K562 (cell line): ENCODE results near the gene RNPEP. TPM values are rescaled to one million over a fixed set of nuclear protein-coding genes. Genes with fewer than 3 reads are reported as not detected.
A peak's percentile ranks its signal among the peaks of the same experiment; 100 is the strongest.

Experiments used
- ATAC-seq: fragments of 200-7000 bp; cut with Tn5 transposase; 3 replicates; pipeline ENCODE4 v1.9.1; 2020; ENCODE audit warnings: moderate library complexity
- BruUV-seq: library from RNA; stranded (reverse); fragments of 400-500 nt; replicated peaks from 2 replicates; lab custom pipeline; 2021; lab: Mats Ljungman, UMichigan
- CTCF ChIA-PET: fragments of 300-600 bp; formaldehyde crosslinking; extraction: SDS; loops from one replicate; lab custom pipeline; 2021; ENCODE audit warnings: low intra/inter-chr PET ratio; lab: Yijun Ruan, JAX
- POLR2A ChIA-PET: fragments of 300-600, 350-650 bp; sonication (Branson Sonifier 250); formaldehyde crosslinking; extraction: SDS; loops from one replicate; lab custom pipeline; 2021; ENCODE audit warnings: antibody characterized with exemption, inconsistent platforms; lab: Yijun Ruan, JAX
- DNase-seq, 4 experiments: peaks; one replicate each; pipeline versions ENCODE4 v3.0.0 to v3.0.0-alpha.2; 2011 to 2018; ENCODE audit warnings: low spot score in 3 of 4, mixed read lengths in 3 of 4; ENCODE audit errors: extremely low read depth in 1 of 4
- FAIRE-seq: peaks from 2 replicates; lab custom pipeline; 2011; peaks lifted over from hg19 to GRCh38; lab: Jason Lieb, UNC
- H2AFZ ChIP-seq: 2 replicates; pipeline ENCODE4 v1.6.0; 2011; ENCODE audit warnings: low read depth, low read length, control low read depth, inconsistent platforms
- H3K27ac ChIP-seq: fragments of 200-600 bp; 3 replicates; pipeline ENCODE4 v1.8.0; 2011; ENCODE audit warnings: low read depth, mild to moderate bottlenecking, control low read depth, inconsistent platforms, low read length, moderate library complexity, mixed read lengths; ENCODE audit errors: extremely low read depth
- H3K27me3 ChIP-seq, 2 experiments: fragments of 300-600 bp in 1 of 2; 2 replicates in 1 of 2; 3 replicates in 1 of 2; pipeline versions ENCODE4 v1.6.0 to v1.8.0; 2011; ENCODE audit warnings: inconsistent platforms in 2 of 2, low read length in 2 of 2, mild to moderate bottlenecking in 1 of 2, mixed read lengths in 1 of 2, moderate library complexity in 1 of 2; ENCODE audit not compliant: control insufficient read depth in 2 of 2, insufficient read depth in 2 of 2
- H3K36me3 ChIP-seq: fragments of 300-600 bp; 3 replicates; pipeline ENCODE4 v1.8.0; 2011; ENCODE audit warnings: mild to moderate bottlenecking, low read length, inconsistent platforms; ENCODE audit not compliant: control insufficient read depth, insufficient read depth
- H3K4me1 ChIP-seq, 2 experiments: fragments of 200-600 bp in 1 of 2; replicated peaks in 1 of 2; 2 replicates in 1 of 2; 3 replicates in 1 of 2; pipeline versions ENCODE4 v1.5.1 to v1.8.0; 2011; ENCODE audit warnings: inconsistent platforms in 2 of 2, low read length in 2 of 2, mild to moderate bottlenecking in 1 of 2, mixed read lengths in 1 of 2, moderate library complexity in 1 of 2; ENCODE audit not compliant: control insufficient read depth in 2 of 2, insufficient read depth in 2 of 2
- H3K4me2 ChIP-seq: 2 replicates; pipeline ENCODE4 v1.6.1; 2011; ENCODE audit warnings: low read length, control low read depth, inconsistent platforms, mixed read lengths; ENCODE audit not compliant: insufficient read depth
- H3K4me3 ChIP-seq: fragments of 200-600 bp; sonication (generic), shearing (Covaris generic); 2 replicates; pipeline ENCODE4 v1.5.1; 2016; ENCODE audit warnings: control low read depth, inconsistent platforms
- H3K79me2 ChIP-seq: fragments of 200-600 bp; 3 replicates; pipeline ENCODE4 v1.8.0; 2011; ENCODE audit warnings: low read length, inconsistent platforms; ENCODE audit not compliant: control insufficient read depth, insufficient read depth
- H3K9ac ChIP-seq, 2 experiments: 2 replicates each; pipeline versions ENCODE4 v1.6.0 to v1.6.1; 2011; ENCODE audit warnings: low read depth in 2 of 2, low read length in 2 of 2, control low read depth in 1 of 2, inconsistent platforms in 1 of 2, mild to moderate bottlenecking in 1 of 2, mixed read lengths in 1 of 2; ENCODE audit not compliant: insufficient read depth in 1 of 2
- H3K9me1 ChIP-seq: one replicate; pipeline ENCODE4 v1.6.0; 2011; ENCODE audit warnings: inconsistent platforms, mild to moderate bottlenecking, low read length, moderate library complexity; ENCODE audit not compliant: control insufficient read depth, insufficient read depth
- H3K9me3 ChIP-seq: replicated peaks from 2 replicates; pipeline ENCODE4 v1.5.1; 2011; ENCODE audit warnings: low read depth, low read length, inconsistent platforms; ENCODE audit not compliant: control insufficient read depth, insufficient read depth
- H4K20me1 ChIP-seq: replicated peaks from 2 replicates; pipeline ENCODE4 v1.6.1; 2011; ENCODE audit warnings: low read length, inconsistent platforms, mixed read lengths; ENCODE audit not compliant: control insufficient read depth, insufficient read depth
- C11orf30 ChIP-seq: fragments of 450-650 bp; IDR thresholded peaks from 2 replicates; pipeline ENCODE4 v1.6.1; 2016; ENCODE audit warnings: low read depth, mild to moderate bottlenecking
- MAFG ChIP-seq: fragments of 450-650 bp; conservative IDR thresholded peaks from 2 replicates; pipeline ENCODE4 v1.6.1; 2016; ENCODE audit warnings: missing genetic modification characterization, missing compliant biosample characterization
- ZNF311 ChIP-seq: fragments of 250-450 bp; sonication (Bioruptor Pico); IDR thresholded peaks from 2 replicates; pipeline ENCODE4 v1.4.0; 2020; ENCODE audit warnings: mild to moderate bottlenecking, moderate library complexity
- ZNF316 ChIP-seq: fragments of 450-650 bp; IDR thresholded peaks from 2 replicates; pipeline ENCODE4 v1.6.1; 2016
- WGBS: fragments of 100-300 bp; shearing (Covaris generic); methylation state at CpG from one replicate; pipeline ENCODE4 v1.1.6; 2016; ENCODE audit warnings: low coverage, mixed read lengths; ENCODE audit not compliant: insufficient coverage; ENCODE audit errors: missing lambda C conversion rate; 5-methylcytosine and 5-hydroxymethylcytosine counted together
- in situ Hi-C: fragments of 300-500 bp; cut with MboI; formaldehyde crosslinking; loops from 4 replicates; pipeline ENCODE4 v1.15.0; 2018; ENCODE audit warnings: inconsistent platforms, mixed read lengths
- intact Hi-C: fragments of 100-400 bp; cut with micrococcal nuclease; formaldehyde crosslinking; loops from 2 replicates; pipeline ENCODE4 v1.14.2; 2022
- polyA plus RNA-seq, 8 experiments: library from polyadenylated mRNA; depleted of rRNA in 4 of 8; stranded (reverse) in 5 of 8; unstranded in 3 of 8; fragments of >200 nt; fragmentation: Nextera tagmentation in 2 of 8; fragmentation: Illumina TruSeq in 1 of 8; extraction: Ambion mirVana in 2 of 8; extraction: Trizol in 1 of 8; gene quantifications; 2 replicates each; pipeline versions ENCODE4 v1.2.1 to v1.2.3, GENCODE V29; 2011 to 2014; ENCODE audit warnings: inconsistent platforms in 1 of 8, missing spikeins in 1 of 8
- total RNA-seq, 7 experiments: library from RNA; depleted of rRNA in 6 of 7; stranded (reverse); fragments of >200 nt in 6 of 7; fragmentation: Illumina TruSeq in 2 of 7; extraction: Trizol in 2 of 7; gene quantifications; 2 replicates each; pipeline versions ENCODE4 v1.2.1 to v1.2.3, GENCODE V29; 2011 to 2021; ENCODE audit warnings: low replicate concordance in 1 of 7
- TF ChIP-seq, protein P1 (sequence below): fragments of 450-650 bp; IDR thresholded peaks from 2 replicates; pipeline ENCODE4 v1.6.1; 2016; ENCODE audit warnings: low read depth

Gene RNPEP
- total and polyA plus RNA-seq, 9 of the 15 experiments (the other 6 are each of a cell fraction or from before 2014, with no cell fraction given) = 27.5 to 131 (median 63.4) TPM

DNA sequence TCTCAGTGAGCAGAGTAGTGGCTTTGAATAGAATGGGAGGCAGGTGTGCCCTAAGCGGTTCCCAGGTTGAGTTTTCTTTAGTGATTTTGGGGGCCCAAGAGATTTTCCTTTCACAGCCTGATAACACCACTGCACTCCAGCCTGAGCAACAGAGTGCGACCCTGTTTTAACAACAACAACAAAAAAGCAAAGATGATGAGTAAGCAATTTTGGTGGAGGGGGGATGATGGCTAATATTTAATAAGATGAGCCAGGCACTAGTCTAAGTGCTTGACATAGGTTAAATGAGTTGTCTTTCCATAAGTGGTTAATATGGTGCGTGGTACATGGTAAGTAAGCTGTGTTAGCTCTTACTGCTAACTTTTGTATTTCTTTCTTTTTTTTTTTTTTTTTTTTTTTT is 2.0 kb downstream of the RNPEP start:
- DNase-seq (no peak), ATAC-seq (no peak), FAIRE-seq (no peak)
- ChIA-PET POLR2A (interaction anchor here (0.6 to 1.2 kb wide), 5 partner anchors 12 to 174 kb away, joined by 3 read pairs; no protein-coding TSS in a partner anchor), CTCF (interaction anchor here (1.8 kb wide), 1 partner anchor 88 kb away, joined by 6 read pairs; no protein-coding TSS in a partner anchor)
- Histone ChIP-seq H3K9me1 (no peaks in the 10 kb centered on the region), H2AFZ (no peak overlapping the region), H3K36me3 (peaks cover 36% of the 10 kb centered on the region), H4K20me1 (peaks cover 17% of the 10 kb centered on the region), H3K9ac (no peak overlapping the region), H3K9me3 (no peaks in the 10 kb centered on the region), H3K4me3 (no peak overlapping the region), H3K4me2 (no peak overlapping the region), H3K27me3 (no peaks in the 10 kb centered on the region), H3K4me1 (peaks cover 9 to 19% of the 10 kb centered on the region in 2 experiments; a peak in 4 of 5 replicates), H3K79me2 (peaks cover 44% of the 10 kb centered on the region), H3K27ac (no peak overlapping the region)
- in situ Hi-C loops = no loop called here
- BruUV-seq = no TSS peak
- WGBS = 90% methylated on average over 3 of the region's 3 CpGs
- intact Hi-C loops = no loop called here
- TF ChIP-seq, protein P1, sequence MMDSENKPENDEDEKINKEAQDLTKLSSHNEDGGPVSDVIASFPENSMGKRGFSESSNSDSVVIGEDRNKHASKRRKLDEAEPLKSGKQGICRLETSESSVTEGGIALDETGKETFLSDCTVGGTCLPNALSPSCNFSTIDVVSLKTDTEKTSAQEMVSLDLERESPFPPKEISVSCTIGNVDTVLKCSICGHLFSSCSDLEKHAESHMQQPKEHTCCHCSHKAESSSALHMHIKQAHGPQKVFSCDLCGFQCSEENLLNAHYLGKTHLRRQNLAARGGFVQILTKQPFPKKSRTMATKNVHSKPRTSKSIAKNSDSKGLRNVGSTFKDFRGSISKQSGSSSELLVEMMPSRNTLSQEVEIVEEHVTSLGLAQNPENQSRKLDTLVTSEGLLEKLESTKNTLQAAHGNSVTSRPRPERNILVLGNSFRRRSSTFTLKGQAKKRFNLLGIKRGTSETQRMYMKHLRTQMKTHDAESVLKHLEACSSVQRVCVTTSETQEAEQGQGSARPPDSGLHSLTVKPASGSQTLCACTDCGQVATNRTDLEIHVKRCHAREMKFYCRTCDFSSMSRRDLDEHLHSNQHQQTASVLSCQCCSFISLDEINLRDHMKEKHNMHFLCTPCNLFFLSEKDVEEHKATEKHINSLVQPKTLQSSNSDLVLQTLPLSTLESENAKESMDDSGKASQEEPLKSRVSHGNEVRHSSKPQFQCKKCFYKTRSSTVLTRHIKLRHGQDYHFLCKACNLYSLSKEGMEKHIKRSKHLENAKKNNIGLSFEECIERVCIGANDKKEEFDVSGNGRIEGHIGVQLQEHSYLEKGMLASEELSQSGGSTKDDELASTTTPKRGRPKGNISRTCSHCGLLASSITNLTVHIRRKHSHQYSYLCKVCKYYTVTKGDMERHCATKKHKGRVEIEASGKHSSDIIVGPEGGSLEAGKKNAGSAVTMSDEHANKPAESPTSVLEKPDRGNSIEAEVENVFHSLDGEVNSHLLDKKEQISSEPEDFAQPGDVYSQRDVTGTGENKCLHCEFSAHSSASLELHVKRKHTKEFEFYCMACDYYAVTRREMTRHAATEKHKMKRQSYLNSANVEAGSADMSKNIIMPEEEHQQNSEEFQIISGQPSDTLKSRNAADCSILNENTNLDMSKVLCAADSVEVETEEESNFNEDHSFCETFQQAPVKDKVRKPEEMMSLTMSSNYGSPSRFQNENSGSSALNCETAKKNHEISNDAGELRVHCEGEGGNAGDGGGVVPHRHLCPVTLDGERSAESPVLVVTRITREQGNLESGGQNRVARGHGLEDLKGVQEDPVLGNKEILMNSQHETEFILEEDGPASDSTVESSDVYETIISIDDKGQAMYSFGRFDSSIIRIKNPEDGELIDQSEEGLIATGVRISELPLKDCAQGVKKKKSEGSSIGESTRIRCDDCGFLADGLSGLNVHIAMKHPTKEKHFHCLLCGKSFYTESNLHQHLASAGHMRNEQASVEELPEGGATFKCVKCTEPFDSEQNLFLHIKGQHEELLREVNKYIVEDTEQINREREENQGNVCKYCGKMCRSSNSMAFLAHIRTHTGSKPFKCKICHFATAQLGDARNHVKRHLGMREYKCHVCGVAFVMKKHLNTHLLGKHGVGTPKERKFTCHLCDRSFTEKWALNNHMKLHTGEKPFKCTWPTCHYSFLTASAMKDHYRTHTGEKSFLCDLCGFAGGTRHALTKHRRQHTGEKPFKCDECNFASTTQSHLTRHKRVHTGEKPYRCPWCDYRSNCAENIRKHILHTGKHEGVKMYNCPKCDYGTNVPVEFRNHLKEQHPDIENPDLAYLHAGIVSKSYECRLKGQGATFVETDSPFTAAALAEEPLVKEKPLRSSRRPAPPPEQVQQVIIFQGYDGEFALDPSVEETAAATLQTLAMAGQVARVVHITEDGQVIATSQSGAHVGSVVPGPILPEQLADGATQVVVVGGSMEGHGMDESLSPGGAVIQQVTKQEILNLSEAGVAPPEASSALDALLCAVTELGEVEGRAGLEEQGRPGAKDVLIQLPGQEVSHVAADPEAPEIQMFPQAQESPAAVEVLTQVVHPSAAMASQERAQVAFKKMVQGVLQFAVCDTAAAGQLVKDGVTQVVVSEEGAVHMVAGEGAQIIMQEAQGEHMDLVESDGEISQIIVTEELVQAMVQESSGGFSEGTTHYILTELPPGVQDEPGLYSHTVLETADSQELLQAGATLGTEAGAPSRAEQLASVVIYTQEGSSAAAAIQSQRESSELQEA = no peak
- TF ChIP-seq MAFG (tag) (peak; percentile 92), C11orf30 (peak; percentile 93), ZNF316 (peak; percentile 97), ZNF311 (CRISPR knock-in tag) (no peak)
